Vagina (tissue), 2 donors: ENCODE results near the gene DLX2.

ENCODE experiments used
- CTCF ChIP-seq, 3 experiments: fragments of 450-650 bp in 2 of 3; fragments of 200-600 bp in 1 of 3; sonication (generic) in 1 of 3; IDR thresholded peaks; one replicate each; pipeline ENCODE4 v1.5.1; 2017 to 2019; ENCODE audit warnings: antibody characterized with exemption in 3 of 3, mild to moderate bottlenecking in 2 of 3, moderate library complexity in 2 of 3
- POLR2A ChIP-seq, 2 donors: fragments of 450-650 bp; IDR thresholded peaks; one replicate each; pipeline ENCODE4 v1.6.1; 2017; ENCODE audit warnings: antibody characterized with exemption in 2 of 2, mild to moderate bottlenecking in 2 of 2, moderate library complexity in 2 of 2
- POLR2AphosphoS5 ChIP-seq, 2 donors: sonication (generic); formaldehyde crosslinking; IDR thresholded peaks; one replicate each; pipeline ENCODE4 v1.9.0; 2017; ENCODE audit warnings: antibody characterized with exemption in 2 of 2, mild to moderate bottlenecking in 2 of 2, low read depth in 1 of 2; ENCODE audit not compliant: insufficient read depth in 1 of 2

GRCh38 chr2:172084395-172084644 lies 18.4 kb downstream of the DLX2 start:
- TF ChIP-seq CTCF (IDR thresholded peaks at IDR 0.05), result no peak
- TF ChIP-seq POLR2A (IDR thresholded peaks at IDR 0.05), result no peak
- TF ChIP-seq POLR2AphosphoS5 (IDR thresholded peaks at IDR 0.05; ENCODE audit: insufficient read depth in 1 of 2, low read depth in 1 of 2), result no peak
